GM12873 (cell line): Measurements from ENCODE around the gene PABPC4L.

ENCODE experiments used
- CTCF ChIP-seq: IDR thresholded peaks from 2 replicates; pipeline ENCODE4 v1.5.1; 2012; ENCODE audit warnings: low read depth, mild to moderate bottlenecking, moderate library complexity, low read length, control low read depth; ENCODE audit not compliant: insufficient read depth; ENCODE audit errors: missing control alignments

Gene PABPC4L

GRCh38 chr4:134202166-134202956 is 772 bp upstream of the PABPC4L start:
- TF ChIP-seq CTCF, result no peak

- TF ChIP-seq CTCF, result no peak
These were observed 776 bp downstream of the PABPC4L start for GRCh38 chr4:134200811-134201215.

- no peak for TF ChIP-seq CTCF
These were observed 11.6 kb downstream of the PABPC4L start for GRCh38 chr4:134189949-134190348.

GRCh38 chr4:134189480-134189879 is 12.1 kb downstream of the PABPC4L start:
- no peak for TF ChIP-seq CTCF

- no peak for TF ChIP-seq CTCF
These were observed 22.9 kb downstream of the PABPC4L start for GRCh38 chr4:134178706-134179105.

GRCh38 chr4:134174271-134174670 is 27.3 kb downstream of the PABPC4L start:
- no peak for TF ChIP-seq CTCF

GRCh38 chr4:134160211-134160610 is 41.4 kb downstream of the PABPC4L start:
- TF ChIP-seq CTCF, result no peak

GRCh38 chr4:134154097-134154496 is 47.5 kb downstream of the PABPC4L start:
- no peak for TF ChIP-seq CTCF
